DND-41 (cell line): Measurements from ENCODE around the gene SET.
A peak's percentile ranks its signal among the peaks of the same experiment; 100 is the strongest.

Source experiments
- ATAC-seq: fragments of 200-7000 bp; cut with Tn5 transposase; 3 replicates; pipeline ENCODE4 v1.9.1; 2021; ENCODE audit warnings: low read depth; ENCODE audit not compliant: insufficient read depth
- DNase-seq: peaks from one replicate; pipeline ENCODE4 v3.0.0-alpha.2; 2020
- H2AFZ ChIP-seq: 2 replicates; pipeline ENCODE4 v1.6.0; 2012; ENCODE audit warnings: low read depth, low read length
- H3K27ac ChIP-seq: 2 replicates; pipeline ENCODE4 v1.5.1; 2012; ENCODE audit warnings: low read length, inconsistent platforms
- H3K27me3 ChIP-seq: fragments of 200-600 bp; sonication (generic); 2 replicates; pipeline ENCODE4 v1.6.0; 2012; ENCODE audit warnings: low read length, mild to moderate bottlenecking, inconsistent platforms; ENCODE audit not compliant: insufficient read depth, poor library complexity
- H3K36me3 ChIP-seq: 2 replicates; pipeline ENCODE4 v1.5.1; 2012; ENCODE audit warnings: low read length, inconsistent platforms; ENCODE audit not compliant: insufficient read depth
- H3K4me1 ChIP-seq: 2 replicates; pipeline ENCODE4 v1.5.1; 2012; ENCODE audit warnings: mild to moderate bottlenecking, low read length; ENCODE audit not compliant: insufficient read depth
- H3K4me2 ChIP-seq: 2 replicates; pipeline ENCODE4 v1.6.0; 2012; ENCODE audit warnings: mild to moderate bottlenecking, moderate library complexity, low read length, inconsistent platforms; ENCODE audit not compliant: insufficient read depth
- H3K4me3 ChIP-seq, 2 experiments: fragments of 200-600 bp in 1 of 2; shearing (Covaris generic) in 1 of 2; 2 replicates each; pipeline ENCODE4 v1.5.1; 2012 to 2016; ENCODE audit warnings: inconsistent platforms in 2 of 2, low read length in 2 of 2, mild to moderate bottlenecking in 2 of 2, low read depth in 1 of 2, moderate library complexity in 1 of 2
- H3K79me2 ChIP-seq: 2 replicates; pipeline ENCODE4 v1.6.0; 2012; ENCODE audit warnings: low read length, inconsistent platforms; ENCODE audit not compliant: insufficient read depth
- H3K9ac ChIP-seq: 2 replicates; pipeline ENCODE4 v1.6.0; 2012; ENCODE audit warnings: low read depth, mild to moderate bottlenecking, inconsistent platforms, low read length, moderate library complexity
- H3K9me3 ChIP-seq: 2 replicates; pipeline ENCODE4 v1.5.1; 2012; ENCODE audit warnings: low read length, moderate library complexity, mild to moderate bottlenecking, inconsistent platforms; ENCODE audit not compliant: insufficient read depth, severe bottlenecking
- H4K20me1 ChIP-seq: 2 replicates; pipeline ENCODE4 v1.6.0; 2012; ENCODE audit warnings: low read length; ENCODE audit not compliant: insufficient read depth
- CTCF ChIP-seq: IDR thresholded peaks from 2 replicates; pipeline ENCODE4 v1.5.1; 2012; ENCODE audit warnings: borderline replicate concordance, low read length, moderate library complexity, mild to moderate bottlenecking; ENCODE audit not compliant: poor library complexity, severe bottlenecking; ENCODE audit errors: extremely low read depth
- EZH2 ChIP-seq: IDR thresholded peaks from 3 replicates; pipeline ENCODE4 v1.6.1; 2012; ENCODE audit warnings: borderline replicate concordance, low read depth, mild to moderate bottlenecking, moderate library complexity, low read length, inconsistent platforms; ENCODE audit not compliant: severe bottlenecking

The SET gene

GRCh38 chr9:128687453-128687852 lies 1.6 kb upstream of the SET start:
- Histone ChIP-seq H3K36me3 (peaks cover 25% of the 10 kb centered on the region), H4K20me1 (peaks cover 21% of the 10 kb centered on the region), H3K4me2 (no peak overlapping the region), H3K4me1 (peaks cover 68% of the 10 kb centered on the region), H3K9me3 (no peaks in the 10 kb centered on the region), H3K27me3 (no peaks in the 10 kb centered on the region), H3K79me2 (peaks cover 48% of the 10 kb centered on the region), H2AFZ (no peak overlapping the region), H3K9ac (no peak overlapping the region), H3K4me3 (no peak overlapping the region), H3K27ac (no peak overlapping the region)
- ATAC-seq (no peak), DNase-seq (no peak)
- TF ChIP-seq EZH2 (no peak), CTCF (no peak)

GRCh38 chr9:128689293-128689774 lies 312 bp downstream of the SET start:
- Histone ChIP-seq H3K4me2 (no peak overlapping the region), H3K36me3 (peaks cover 44% of the 10 kb centered on the region), H4K20me1 (peaks cover 31% of the 10 kb centered on the region), H3K4me3 (peak overlapping the region; percentile 38 to 88; a peak in 3 of 4 replicates), H3K79me2 (peaks cover 46% of the 10 kb centered on the region), H3K27ac (peak overlapping the region; percentile 78), H3K27me3 (no peaks in the 10 kb centered on the region), H3K9me3 (no peaks in the 10 kb centered on the region), H3K9ac (peak overlapping the region; percentile 84), H2AFZ (no peak overlapping the region), H3K4me1 (peaks cover 60% of the 10 kb centered on the region)
- no peak for TF ChIP-seq CTCF
- TF ChIP-seq EZH2: no peak
- no peak for DNase-seq
- ATAC-seq: peak; percentile 1; the same call in 1 of the 3 replicates

- peak overlapping the region; percentile 64 for H3K4me2 ChIP-seq
- H3K4me3 ChIP-seq: peak overlapping the region; percentile 79 to 88; a peak in 3 of 4 replicates
- peaks cover 31% of the 10 kb centered on the region for H4K20me1 ChIP-seq
- H3K27ac ChIP-seq: peak overlapping the region; percentile 86
- H3K36me3 ChIP-seq: peaks cover 47% of the 10 kb centered on the region
- no peak for TF ChIP-seq EZH2
- TF ChIP-seq CTCF: no peak
- peak overlapping the region; percentile 84 for H3K9ac ChIP-seq
- no peaks in the 10 kb centered on the region for H3K9me3 ChIP-seq
- peaks cover 46% of the 10 kb centered on the region for H3K79me2 ChIP-seq
- H3K27me3 ChIP-seq: no peaks in the 10 kb centered on the region
- peaks cover 52% of the 10 kb centered on the region for H3K4me1 ChIP-seq
- H2AFZ ChIP-seq: no peak overlapping the region; the same call in 1 of the 2 replicates
- DNase-seq: peak; percentile 68
- no peak for ATAC-seq
Measured at GRCh38 chr9:128689820-128690683, 1.0 kb downstream of the SET start.
